Erythroblast (primary cell): ENCODE results near the gene ZNF689.

ENCODE experiments used
- GATA1 ChIP-seq: IDR thresholded peaks from 2 replicates; pipeline ENCODE4 v1.6.1; 2011; ENCODE audit warnings: low read depth, mild to moderate bottlenecking, control low read depth, low read length, moderate library complexity
- POLR2A ChIP-seq: IDR thresholded peaks from 2 replicates; pipeline ENCODE4 v1.6.1; 2011; ENCODE audit warnings: mild to moderate bottlenecking, low read length

DNA sequence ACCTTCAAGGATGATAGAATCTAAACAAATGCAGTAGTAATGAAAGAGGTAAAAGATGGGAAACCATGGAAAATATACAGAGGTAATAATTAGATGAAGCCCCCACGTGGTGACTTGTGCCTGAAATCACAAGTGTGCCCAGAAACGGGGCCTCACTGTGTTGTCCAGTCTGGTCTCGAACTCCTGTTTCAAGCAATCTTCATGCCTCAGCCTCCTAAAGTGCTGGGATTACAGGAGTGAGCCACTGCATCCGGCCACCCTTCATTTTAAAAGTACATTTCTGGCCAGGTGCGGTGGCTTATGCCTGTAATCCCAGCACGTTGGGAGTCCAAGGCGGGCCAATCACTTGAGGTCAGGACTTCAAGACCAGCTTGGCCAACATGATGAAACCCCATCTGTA lies 26.4 kb upstream of the ZNF689 start:
- no peak for TF ChIP-seq POLR2A
- TF ChIP-seq GATA1 = no peak
